Measurements from ENCODE around the gene CHSY1. TPM values are rescaled to one million over a fixed set of nuclear protein-coding genes. Genes with fewer than 3 reads are reported as not detected.

Gene CHSY1
- total RNA-seq, 1 donor from 2014 or later: 38.2 TPM

DNA sequence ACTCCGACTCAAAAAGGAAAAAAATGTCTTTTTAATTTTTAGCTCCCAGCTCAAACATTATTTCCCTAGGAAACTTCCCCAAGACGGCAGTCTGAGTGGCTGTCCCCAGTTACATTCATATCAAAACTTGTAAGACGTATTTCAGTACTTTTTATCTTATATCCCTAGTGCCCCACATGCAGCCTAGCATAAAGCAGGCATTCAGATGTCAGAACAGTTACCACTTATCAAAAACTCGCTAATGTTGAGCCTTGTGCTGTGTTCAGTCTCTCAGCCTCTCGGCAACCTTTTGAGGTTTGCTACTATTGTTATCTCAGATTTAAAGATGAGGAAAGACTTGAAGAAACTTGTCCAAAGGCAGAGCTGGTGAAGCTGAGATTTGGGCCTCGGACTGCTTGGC, 32.1 kb upstream of the CHSY1 start:
- Mint-ChIP-seq H3K9me3 (ENCODE audit: unreplicated experiment) (no peaks in the 10 kb centered on the region), H3K27me3 (ENCODE audit: unreplicated experiment) (no peaks in the 10 kb centered on the region), H3K4me3 (ENCODE audit: unreplicated experiment) (no peak overlapping the region), H3K27ac (ENCODE audit: unreplicated experiment) (no peak overlapping the region), H3K36me3 (ENCODE audit: unreplicated experiment) (no peaks in the 10 kb centered on the region), H3K4me1 (ENCODE audit: low read depth, unreplicated experiment) (no peaks in the 10 kb centered on the region)
- DNase-seq: no peak
- TF ChIP-seq CTCF (IDR thresholded peaks at IDR 0.05; ENCODE audit: partially characterized antibody, unreplicated experiment): no peak

- H3K27me3 Mint-ChIP-seq (ENCODE audit: unreplicated experiment): peaks cover 2% of the 10 kb centered on the region
- no peaks in the 10 kb centered on the region for H3K36me3 Mint-ChIP-seq (ENCODE audit: unreplicated experiment)
- peaks cover 2% of the 10 kb centered on the region for H3K9me3 Mint-ChIP-seq (ENCODE audit: unreplicated experiment)
- DNase-seq: no peak
- H3K4me1 Mint-ChIP-seq (ENCODE audit: low read depth, unreplicated experiment): no peaks in the 10 kb centered on the region
- no peak for TF ChIP-seq CTCF (IDR thresholded peaks at IDR 0.05; ENCODE audit: partially characterized antibody, unreplicated experiment)
- H3K4me3 Mint-ChIP-seq (ENCODE audit: unreplicated experiment): no peak overlapping the region
- no peak overlapping the region for H3K27ac Mint-ChIP-seq (ENCODE audit: unreplicated experiment)
Observed at GRCh38 chr15:101280007-101280406, 28.2 kb upstream of the CHSY1 start.

DNA sequence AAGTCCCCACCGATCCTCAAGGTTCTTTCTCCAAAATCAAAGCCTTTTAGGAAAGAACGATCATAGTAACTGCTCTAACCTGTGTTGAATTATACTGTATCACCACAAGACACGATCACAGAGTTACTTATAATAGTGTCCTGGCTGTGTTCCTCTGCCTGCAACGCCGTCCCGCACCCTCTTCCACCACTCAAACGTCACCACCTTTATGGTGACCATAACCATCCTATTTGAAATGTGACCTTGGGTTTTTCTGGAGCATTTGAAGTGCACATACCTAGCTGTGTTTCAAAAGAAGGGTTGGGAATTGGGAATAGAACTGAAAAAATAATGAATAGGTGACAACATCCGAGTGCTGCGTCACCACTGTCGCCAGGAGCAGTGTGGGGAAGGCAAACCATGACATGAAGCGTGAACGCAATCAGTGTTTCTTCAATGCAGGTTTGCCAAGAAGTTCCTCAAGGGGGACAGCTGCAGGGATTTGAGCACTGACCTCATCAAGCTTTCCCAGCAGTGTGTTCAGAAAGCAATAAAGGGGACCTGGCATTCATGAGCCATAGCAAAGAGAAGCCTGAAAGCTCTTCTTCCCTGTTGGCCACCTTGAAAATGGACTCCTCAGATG, 26.2 kb upstream of the CHSY1 start:
- Mint-ChIP-seq H3K36me3 (ENCODE audit: unreplicated experiment) (no peaks in the 10 kb centered on the region), H3K4me3 (ENCODE audit: unreplicated experiment) (peak overlapping the region; percentile 93), H3K27me3 (ENCODE audit: unreplicated experiment) (peaks cover 2% of the 10 kb centered on the region), H3K9me3 (ENCODE audit: unreplicated experiment) (peaks cover 2% of the 10 kb centered on the region), H3K4me1 (ENCODE audit: low read depth, unreplicated experiment) (no peaks in the 10 kb centered on the region), H3K27ac (ENCODE audit: unreplicated experiment) (no peak overlapping the region)
- no peak for TF ChIP-seq CTCF (IDR thresholded peaks at IDR 0.05; ENCODE audit: partially characterized antibody, unreplicated experiment)
- no peak for DNase-seq

GRCh38 chr15:101277038-101277822, 25.4 kb upstream of the CHSY1 start, which contains the start of gene SELENOS:
Gene SELENOS, minus strand, starts transcription at chr15:101277485. Its CDS starts 68 bp downstream, at chr15:101277417.
- H3K36me3 Mint-ChIP-seq (ENCODE audit: unreplicated experiment): no peaks in the 10 kb centered on the region
- peak within 1 kb of the TSS; percentile 71 for H3K27ac Mint-ChIP-seq (ENCODE audit: unreplicated experiment)
- DNase-seq: peak; percentile 96
- H3K9me3 Mint-ChIP-seq (ENCODE audit: unreplicated experiment): peaks cover 2% of the 10 kb centered on the region
- peaks cover 2% of the 10 kb centered on the region for H3K27me3 Mint-ChIP-seq (ENCODE audit: unreplicated experiment)
- H3K4me3 Mint-ChIP-seq (ENCODE audit: unreplicated experiment): peak within 1 kb of the TSS; percentile 100
- H3K4me1 Mint-ChIP-seq (ENCODE audit: low read depth, unreplicated experiment): no peaks in the 10 kb centered on the region
- TF ChIP-seq CTCF (IDR thresholded peaks at IDR 0.05; ENCODE audit: partially characterized antibody, unreplicated experiment): no peak

- peaks cover 2% of the 10 kb centered on the region for H3K9me3 Mint-ChIP-seq (ENCODE audit: unreplicated experiment)
- no peaks in the 10 kb centered on the region for H3K36me3 Mint-ChIP-seq (ENCODE audit: unreplicated experiment)
- H3K4me1 Mint-ChIP-seq (ENCODE audit: low read depth, unreplicated experiment): no peaks in the 10 kb centered on the region
- peaks cover 2% of the 10 kb centered on the region for H3K27me3 Mint-ChIP-seq (ENCODE audit: unreplicated experiment)
- peak overlapping the region; percentile 71 for H3K27ac Mint-ChIP-seq (ENCODE audit: unreplicated experiment)
- peak overlapping the region; percentile 100 for H3K4me3 Mint-ChIP-seq (ENCODE audit: unreplicated experiment)
- no peak for DNase-seq
- TF ChIP-seq CTCF (IDR thresholded peaks at IDR 0.05; ENCODE audit: partially characterized antibody, unreplicated experiment): peak; percentile 70
Observed at GRCh38 chr15:101276501-101277037, 24.7 kb upstream of the CHSY1 start.

All from glutamatergic neuron (in vitro differentiated cells).